Keratinocyte (primary cell): ENCODE measurements around the gene ABL1. TPM values are rescaled to one million over a fixed set of nuclear protein-coding genes. Genes with fewer than 3 reads are reported as not detected.

Experiments used
- DNase-seq: peaks from one replicate; pipeline ENCODE4 v3.0.0-alpha.2; 2011; ENCODE audit warnings: low read depth, missing footprints, low spot score
- FAIRE-seq: peaks from 2 replicates; lab custom pipeline; 2011; peaks lifted over from hg19 to GRCh38; lab: Jason Lieb, UNC
- H2AFZ ChIP-seq: 2 replicates; pipeline ENCODE4 v1.6.0; 2012; ENCODE audit warnings: low read length, control low read depth, inconsistent platforms; ENCODE audit not compliant: control insufficient read depth
- H3K27ac ChIP-seq: 2 replicates; pipeline ENCODE4 v1.5.1; 2011; ENCODE audit warnings: low read length; ENCODE audit not compliant: control insufficient read depth, insufficient read depth
- H3K27me3 ChIP-seq: 3 replicates; pipeline ENCODE4 v1.6.0; 2011; ENCODE audit warnings: low read length; ENCODE audit not compliant: control insufficient read depth, insufficient read depth; ENCODE audit errors: extremely low read depth
- H3K36me3 ChIP-seq, 2 experiments: 2 replicates in 1 of 2; 3 replicates in 1 of 2; pipeline ENCODE4 v1.5.1; 2011; ENCODE audit warnings: low read length in 2 of 2, mild to moderate bottlenecking in 1 of 2; ENCODE audit not compliant: control insufficient read depth in 2 of 2, insufficient read depth in 2 of 2; ENCODE audit errors: extremely low read depth in 1 of 2
- H3K4me1 ChIP-seq: 3 replicates; pipeline ENCODE4 v1.5.1; 2011; ENCODE audit warnings: low read length; ENCODE audit not compliant: control insufficient read depth, insufficient read depth; ENCODE audit errors: extremely low read depth
- H3K4me2 ChIP-seq: 3 replicates; pipeline ENCODE4 v1.6.0; 2011; ENCODE audit warnings: low read depth, low read length; ENCODE audit not compliant: control insufficient read depth, insufficient read depth; ENCODE audit errors: extremely low read depth
- H3K4me3 ChIP-seq, 3 experiments: fragments of 200-600 bp in 1 of 3; sonication (generic) in 1 of 3; 2 replicates in 2 of 3; 3 replicates in 1 of 3; pipeline ENCODE4 v1.5.1; 2011 to 2016; ENCODE audit warnings: low read length in 3 of 3, mild to moderate bottlenecking in 3 of 3, control low read depth in 2 of 3, inconsistent platforms in 1 of 3, low read depth in 1 of 3, mixed read lengths in 1 of 3, mixed run types in 1 of 3, moderate library complexity in 1 of 3; ENCODE audit not compliant: control insufficient read depth in 2 of 3, insufficient read depth in 2 of 3; ENCODE audit errors: extremely low read depth in 1 of 3
- H3K79me2 ChIP-seq: 2 replicates; pipeline ENCODE4 v1.6.0; 2012; ENCODE audit warnings: low read length; ENCODE audit not compliant: control insufficient read depth, insufficient read depth
- H3K9ac ChIP-seq: 3 replicates; pipeline ENCODE4 v1.6.0; 2011; ENCODE audit warnings: low read length; ENCODE audit not compliant: control insufficient read depth, insufficient read depth; ENCODE audit errors: extremely low read depth
- H3K9me1 ChIP-seq: 3 replicates; pipeline ENCODE4 v1.6.0; 2011; ENCODE audit warnings: low read length; ENCODE audit not compliant: control insufficient read depth, insufficient read depth; ENCODE audit errors: extremely low read depth
- H3K9me3 ChIP-seq: 2 replicates; pipeline ENCODE4 v1.5.1; 2012; ENCODE audit warnings: low read depth, low read length; ENCODE audit not compliant: control insufficient read depth
- H4K20me1 ChIP-seq: 3 replicates; pipeline ENCODE4 v1.6.0; 2011; ENCODE audit warnings: low read length; ENCODE audit not compliant: control insufficient read depth, insufficient read depth; ENCODE audit errors: extremely low read depth
- CTCF ChIP-seq, 3 experiments: IDR thresholded peaks in 1 of 3; conservative IDR thresholded peaks in 1 of 3; optimal IDR thresholded peaks in 1 of 3; 2 replicates in 2 of 3; 3 replicates in 1 of 3; pipeline versions ENCODE3 to v1.5.1; 2011; ENCODE audit warnings: low read length in 3 of 3, mild to moderate bottlenecking in 3 of 3, moderate library complexity in 2 of 3, control low read depth in 1 of 3, inconsistent platforms in 1 of 3; ENCODE audit not compliant: insufficient read depth in 2 of 3; ENCODE audit errors: extremely low read depth in 1 of 3
- EZH2 ChIP-seq: IDR thresholded peaks from one replicate; pipeline ENCODE4 v1.6.1; 2012; ENCODE audit warnings: inconsistent platforms, mild to moderate bottlenecking, low read length, moderate library complexity
- dilution Hi-C: fragments of 300-500 bp; cut with MboI; formaldehyde crosslinking; loops from one replicate; pipeline ENCODE4 v1.7.0; 2020; ENCODE audit warnings: low sequenced_read_pairs; ENCODE audit not compliant: extremely low pct_ligation_motif_present
- polyA plus RNA-seq, 5 experiments: library from polyadenylated mRNA; depleted of rRNA in 3 of 5; stranded (reverse) in 3 of 5; stranded (forward) in 1 of 5; unstranded in 1 of 5; fragments of >200 nt; gene quantifications; 1 replicate in 1 of 5; 2 replicates in 3 of 5; 3 replicates in 1 of 5; pipeline versions ENCODE4 v1.2.1 to v1.2.3, GENCODE V29; 2011 to 2012; ENCODE audit warnings: missing spikeins in 2 of 5, low read depth in 1 of 5, low replicate concordance in 1 of 5

The ABL1 gene
- polyA plus RNA-seq, 1 donor (not counting 4 experiments of a cell fraction or from before 2014, with no cell fraction given): 17.0 TPM

- Histone ChIP-seq H3K9me3 (no peaks in the 10 kb centered on the region), H3K27me3 (peaks cover 43% of the 10 kb centered on the region), H3K4me2 (no peak overlapping the region), H3K4me1 (peaks cover 14% of the 10 kb centered on the region), H3K36me3 (no peaks in the 10 kb centered on the region), H3K79me2 (no peaks in the 10 kb centered on the region), H3K4me3 (no peak overlapping the region), H3K9ac (no peak overlapping the region), H3K9me1 (no peaks in the 10 kb centered on the region), H4K20me1 (no peaks in the 10 kb centered on the region), H3K27ac (no peak overlapping the region), H2AFZ (no peak overlapping the region)
- dilution Hi-C loops: no loop called here
- TF ChIP-seq EZH2: no peak
- no peak for TF ChIP-seq CTCF (optimal IDR thresholded peaks at IDR 0.05 in 1 of 3, IDR thresholded peaks at IDR 0.05 in 1 of 3, conservative IDR thresholded peaks at IDR 0.05 in 1 of 3; ENCODE audit: extremely low read depth in 1 of 3, insufficient read depth in 2 of 3, low read length in 3 of 3)
- DNase-seq (no peak), FAIRE-seq (no peak)
Observed at GRCh38 chr9:130925050-130925678, 90.1 kb downstream of the ABL1 start.

- TF ChIP-seq EZH2: no peak
- TF ChIP-seq CTCF (optimal IDR thresholded peaks at IDR 0.05 in 1 of 3, IDR thresholded peaks at IDR 0.05 in 1 of 3, conservative IDR thresholded peaks at IDR 0.05 in 1 of 3; ENCODE audit: extremely low read depth in 1 of 3, insufficient read depth in 2 of 3, low read length in 3 of 3): no peak
- Histone ChIP-seq H3K36me3 (no peaks in the 10 kb centered on the region), H3K4me2 (no peak overlapping the region), H3K79me2 (no peaks in the 10 kb centered on the region), H2AFZ (no peak overlapping the region), H3K4me3 (no peak overlapping the region), H3K27me3 (peaks cover 29% of the 10 kb centered on the region), H3K27ac (no peak overlapping the region), H3K9me3 (no peaks in the 10 kb centered on the region), H4K20me1 (no peaks in the 10 kb centered on the region), H3K4me1 (peaks cover 25% of the 10 kb centered on the region), H3K9me1 (no peaks in the 10 kb centered on the region), H3K9ac (no peak overlapping the region)
- no peak for FAIRE-seq
- DNase-seq: no peak
- dilution Hi-C loops: no loop called here
Observed at GRCh38 chr9:130927338-130927737, 92.3 kb downstream of the ABL1 start.
